GM13977 (cell line): ENCODE measurements around the gene OLA1.

Source experiments
- DNase-seq: peaks from one replicate; pipeline ENCODE4 v3.0.0; 2012; ENCODE audit warnings: low spot score
- in situ Hi-C: fragments of 300-500 bp; cut with MboI; formaldehyde crosslinking; loops from one replicate; pipeline ENCODE4 v1.12.0; 2022; ENCODE audit warnings: low sequenced_read_pairs, low pct_unique_long_range_greater_than_20kb, mixed read lengths, inconsistent platforms; ENCODE audit not compliant: unreplicated experiment
- TF ChIP-seq, protein P1 (sequence below): IDR thresholded peaks from 2 replicates; pipeline ENCODE4 v1.5.1; 2012; ENCODE audit warnings: mild to moderate bottlenecking, control low read depth; ENCODE audit not compliant: insufficient read depth; ENCODE audit errors: extremely low read depth, missing control alignments

The OLA1 gene

DNA sequence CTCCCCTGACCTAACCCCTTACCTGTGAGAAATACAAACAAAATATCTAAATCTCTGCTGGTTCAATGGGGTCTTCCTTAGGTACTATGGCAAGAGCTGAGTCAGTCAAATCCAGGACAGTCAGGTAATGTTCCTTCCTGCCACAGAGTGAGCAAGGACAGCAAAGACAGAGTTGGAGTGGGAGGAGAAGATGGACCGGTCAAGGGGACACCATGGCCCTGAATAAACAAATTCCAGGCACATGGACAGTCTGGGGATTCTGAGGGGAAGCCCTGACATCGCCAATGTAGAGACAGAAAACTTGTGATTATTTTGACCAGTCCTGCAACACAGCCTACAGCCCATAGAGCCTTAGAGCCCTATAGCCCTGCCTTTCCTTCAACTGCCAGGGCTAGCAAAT lies 42.8 kb downstream of the OLA1 start:
- DNase-seq, result no peak
- in situ Hi-C loops, result no loop called here
- TF ChIP-seq, protein P1, sequence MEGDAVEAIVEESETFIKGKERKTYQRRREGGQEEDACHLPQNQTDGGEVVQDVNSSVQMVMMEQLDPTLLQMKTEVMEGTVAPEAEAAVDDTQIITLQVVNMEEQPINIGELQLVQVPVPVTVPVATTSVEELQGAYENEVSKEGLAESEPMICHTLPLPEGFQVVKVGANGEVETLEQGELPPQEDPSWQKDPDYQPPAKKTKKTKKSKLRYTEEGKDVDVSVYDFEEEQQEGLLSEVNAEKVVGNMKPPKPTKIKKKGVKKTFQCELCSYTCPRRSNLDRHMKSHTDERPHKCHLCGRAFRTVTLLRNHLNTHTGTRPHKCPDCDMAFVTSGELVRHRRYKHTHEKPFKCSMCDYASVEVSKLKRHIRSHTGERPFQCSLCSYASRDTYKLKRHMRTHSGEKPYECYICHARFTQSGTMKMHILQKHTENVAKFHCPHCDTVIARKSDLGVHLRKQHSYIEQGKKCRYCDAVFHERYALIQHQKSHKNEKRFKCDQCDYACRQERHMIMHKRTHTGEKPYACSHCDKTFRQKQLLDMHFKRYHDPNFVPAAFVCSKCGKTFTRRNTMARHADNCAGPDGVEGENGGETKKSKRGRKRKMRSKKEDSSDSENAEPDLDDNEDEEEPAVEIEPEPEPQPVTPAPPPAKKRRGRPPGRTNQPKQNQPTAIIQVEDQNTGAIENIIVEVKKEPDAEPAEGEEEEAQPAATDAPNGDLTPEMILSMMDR, result no peak

DNA sequence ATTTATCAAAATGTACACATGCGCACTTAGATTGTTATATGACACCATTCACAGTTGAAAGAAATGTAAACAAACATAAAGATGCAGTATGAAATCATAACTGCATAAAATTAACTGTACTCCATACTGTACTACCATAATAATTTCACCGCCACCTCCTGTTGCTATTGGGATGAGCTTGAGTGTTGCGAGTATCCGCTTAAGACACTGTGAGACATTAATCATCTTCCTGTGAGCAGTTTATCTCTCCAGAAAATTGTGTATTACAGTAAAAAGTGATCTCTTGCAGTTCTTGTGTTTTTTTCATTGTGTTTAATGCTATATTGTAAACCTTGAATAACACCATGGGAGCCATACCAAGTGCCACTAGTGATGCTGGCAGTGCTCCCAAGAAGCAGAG lies 46.1 kb downstream of the OLA1 start:
- no peak for DNase-seq
- in situ Hi-C loops, result no loop called here
- TF ChIP-seq, protein P1, result no peak

DNA sequence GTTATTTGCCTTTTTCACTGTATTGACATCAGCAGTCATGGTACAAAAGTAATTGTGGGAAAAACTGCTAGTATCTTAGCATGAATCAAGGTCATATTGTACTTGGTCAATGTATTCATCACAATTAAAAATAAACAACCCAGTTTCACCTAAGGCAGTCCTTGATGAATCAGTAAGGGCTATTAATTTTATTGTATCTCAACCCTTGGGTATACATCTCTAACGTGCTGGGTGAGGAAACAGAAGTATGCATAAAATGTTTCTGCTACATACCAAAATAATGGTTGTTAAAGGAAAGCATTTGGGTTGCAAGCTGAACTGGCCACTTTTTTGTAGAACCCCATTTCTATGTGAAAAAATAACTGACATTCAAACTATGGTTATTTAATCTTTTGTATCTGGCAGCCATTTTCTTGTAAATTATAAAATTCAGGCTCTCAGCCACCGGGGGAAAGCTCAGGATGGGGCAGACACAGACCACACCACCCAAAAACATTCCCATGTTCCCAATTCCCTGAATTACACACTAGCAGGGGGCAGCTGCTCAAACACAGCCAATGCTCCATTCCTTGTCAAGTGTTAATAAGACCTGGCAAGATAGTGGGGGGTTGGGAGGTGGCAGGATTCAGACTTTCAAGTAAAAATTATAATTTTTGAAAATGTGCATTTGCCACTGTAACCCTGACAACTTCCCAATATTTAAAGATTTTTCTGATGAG lies 49.3 kb downstream of the OLA1 start:
- in situ Hi-C loops, result no loop called here

DNA sequence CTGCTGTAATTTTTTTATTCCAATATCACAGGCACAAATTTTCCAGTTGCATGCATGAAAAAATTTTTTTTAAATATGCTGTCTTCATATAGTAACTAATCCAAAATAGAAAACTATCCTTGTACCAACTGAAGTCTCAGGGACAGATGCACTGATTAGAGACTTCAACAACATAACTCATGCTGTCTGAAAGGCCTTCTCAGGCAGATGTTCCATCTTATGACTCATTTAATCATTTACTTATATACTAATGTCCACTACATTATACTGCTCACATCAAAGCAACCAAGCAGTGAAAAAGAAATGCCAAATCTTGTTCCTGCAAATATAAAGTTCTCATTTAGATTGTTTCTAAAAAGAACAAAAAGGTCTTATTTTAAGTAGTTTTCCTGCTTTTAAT lies 53.1 kb downstream of the OLA1 start:
- DNase-seq, result no peak
- in situ Hi-C loops, result no loop called here
- TF ChIP-seq, protein P1, result no peak

More for the DNA sequence above, 49.3 kb downstream of the OLA1 start:
- TF ChIP-seq, protein P1, result no peak
- no peak for DNase-seq

DNA sequence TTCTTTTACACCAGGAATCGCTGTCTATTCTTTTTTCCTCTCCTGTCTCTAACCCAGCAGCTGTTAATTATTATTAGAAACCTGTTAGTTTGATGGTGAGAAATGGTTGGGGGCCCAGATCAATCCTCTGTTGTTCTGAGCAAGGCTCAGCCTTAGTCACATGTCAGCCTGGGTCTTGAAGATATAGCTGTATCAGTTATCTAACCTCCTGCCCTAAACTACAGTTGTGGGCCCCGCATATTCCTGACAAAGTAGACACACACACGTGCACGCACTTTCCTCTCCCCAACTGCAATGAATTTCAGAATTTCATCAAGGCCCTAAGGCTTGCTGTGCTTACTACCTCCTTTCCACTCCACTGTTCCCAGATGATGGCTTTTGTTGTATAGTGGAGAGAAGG lies 54.6 kb downstream of the OLA1 start:
- in situ Hi-C loops, result no loop called here
- TF ChIP-seq, protein P1, result no peak
- DNase-seq, result no peak

DNA sequence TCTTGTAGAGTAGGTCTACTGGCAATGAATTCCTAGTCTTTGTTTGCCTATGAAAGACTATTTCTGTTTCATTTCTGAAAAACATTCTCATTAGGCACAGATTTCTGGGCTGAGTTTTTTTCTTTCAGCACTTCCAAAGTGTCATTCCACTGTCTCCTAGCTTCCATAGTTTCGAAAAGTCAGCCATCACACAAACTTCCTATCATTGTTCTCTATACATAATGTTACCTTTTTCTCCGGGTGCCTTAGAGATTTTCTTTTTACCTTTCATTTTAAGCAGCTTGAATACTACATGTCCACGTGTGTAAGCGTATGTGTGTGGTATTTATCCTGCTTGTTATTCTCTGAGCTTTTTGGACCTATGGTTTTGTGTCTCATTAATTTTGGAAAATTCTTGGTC lies 55.7 kb downstream of the OLA1 start:
- in situ Hi-C loops, result no loop called here
- DNase-seq, result no peak
- TF ChIP-seq, protein P1, result no peak
